K562 (cell line): ENCODE data around the gene CCN5. TPM values are rescaled to one million over a fixed set of nuclear protein-coding genes. Genes with fewer than 3 reads are reported as not detected.

Source experiments
- ATAC-seq: fragments of 200-7000 bp; cut with Tn5 transposase; 3 replicates; pipeline ENCODE4 v1.9.1; 2020; ENCODE audit warnings: moderate library complexity
- BruUV-seq: library from RNA; stranded (reverse); fragments of 400-500 nt; replicated peaks from 2 replicates; lab custom pipeline; 2021; lab: Mats Ljungman, UMichigan
- CTCF ChIA-PET: fragments of 300-600 bp; formaldehyde crosslinking; extraction: SDS; loops from one replicate; lab custom pipeline; 2021; ENCODE audit warnings: low intra/inter-chr PET ratio; lab: Yijun Ruan, JAX
- POLR2A ChIA-PET: fragments of 300-600, 350-650 bp; sonication (Branson Sonifier 250); formaldehyde crosslinking; extraction: SDS; loops from one replicate; lab custom pipeline; 2021; ENCODE audit warnings: antibody characterized with exemption, inconsistent platforms; lab: Yijun Ruan, JAX
- DNase-seq, 4 experiments: peaks; one replicate each; pipeline versions ENCODE4 v3.0.0 to v3.0.0-alpha.2; 2011 to 2018; ENCODE audit warnings: low spot score in 3 of 4, mixed read lengths in 3 of 4; ENCODE audit errors: extremely low read depth in 1 of 4
- FAIRE-seq: peaks from 2 replicates; lab custom pipeline; 2011; peaks lifted over from hg19 to GRCh38; lab: Jason Lieb, UNC
- H2AFZ ChIP-seq: 2 replicates; pipeline ENCODE4 v1.6.0; 2011; ENCODE audit warnings: low read depth, low read length, control low read depth, inconsistent platforms
- H3K27ac ChIP-seq: fragments of 200-600 bp; 3 replicates; pipeline ENCODE4 v1.8.0; 2011; ENCODE audit warnings: low read depth, mild to moderate bottlenecking, control low read depth, inconsistent platforms, low read length, moderate library complexity, mixed read lengths; ENCODE audit errors: extremely low read depth
- H3K27me3 ChIP-seq, 2 experiments: fragments of 300-600 bp in 1 of 2; 2 replicates in 1 of 2; 3 replicates in 1 of 2; pipeline versions ENCODE4 v1.6.0 to v1.8.0; 2011; ENCODE audit warnings: inconsistent platforms in 2 of 2, low read length in 2 of 2, mild to moderate bottlenecking in 1 of 2, mixed read lengths in 1 of 2, moderate library complexity in 1 of 2; ENCODE audit not compliant: control insufficient read depth in 2 of 2, insufficient read depth in 2 of 2
- H3K36me3 ChIP-seq: fragments of 300-600 bp; 3 replicates; pipeline ENCODE4 v1.8.0; 2011; ENCODE audit warnings: mild to moderate bottlenecking, low read length, inconsistent platforms; ENCODE audit not compliant: control insufficient read depth, insufficient read depth
- H3K4me1 ChIP-seq, 2 experiments: fragments of 200-600 bp in 1 of 2; replicated peaks in 1 of 2; 2 replicates in 1 of 2; 3 replicates in 1 of 2; pipeline versions ENCODE4 v1.5.1 to v1.8.0; 2011; ENCODE audit warnings: inconsistent platforms in 2 of 2, low read length in 2 of 2, mild to moderate bottlenecking in 1 of 2, mixed read lengths in 1 of 2, moderate library complexity in 1 of 2; ENCODE audit not compliant: control insufficient read depth in 2 of 2, insufficient read depth in 2 of 2
- H3K4me2 ChIP-seq: 2 replicates; pipeline ENCODE4 v1.6.1; 2011; ENCODE audit warnings: low read length, control low read depth, inconsistent platforms, mixed read lengths; ENCODE audit not compliant: insufficient read depth
- H3K4me3 ChIP-seq: fragments of 200-600 bp; sonication (generic), shearing (Covaris generic); 2 replicates; pipeline ENCODE4 v1.5.1; 2016; ENCODE audit warnings: control low read depth, inconsistent platforms
- H3K79me2 ChIP-seq: fragments of 200-600 bp; 3 replicates; pipeline ENCODE4 v1.8.0; 2011; ENCODE audit warnings: low read length, inconsistent platforms; ENCODE audit not compliant: control insufficient read depth, insufficient read depth
- H3K9ac ChIP-seq, 2 experiments: 2 replicates each; pipeline versions ENCODE4 v1.6.0 to v1.6.1; 2011; ENCODE audit warnings: low read depth in 2 of 2, low read length in 2 of 2, control low read depth in 1 of 2, inconsistent platforms in 1 of 2, mild to moderate bottlenecking in 1 of 2, mixed read lengths in 1 of 2; ENCODE audit not compliant: insufficient read depth in 1 of 2
- H3K9me1 ChIP-seq: one replicate; pipeline ENCODE4 v1.6.0; 2011; ENCODE audit warnings: inconsistent platforms, mild to moderate bottlenecking, low read length, moderate library complexity; ENCODE audit not compliant: control insufficient read depth, insufficient read depth
- H3K9me3 ChIP-seq: replicated peaks from 2 replicates; pipeline ENCODE4 v1.5.1; 2011; ENCODE audit warnings: low read depth, low read length, inconsistent platforms; ENCODE audit not compliant: control insufficient read depth, insufficient read depth
- H4K20me1 ChIP-seq: replicated peaks from 2 replicates; pipeline ENCODE4 v1.6.1; 2011; ENCODE audit warnings: low read length, inconsistent platforms, mixed read lengths; ENCODE audit not compliant: control insufficient read depth, insufficient read depth
- BCLAF1 ChIP-seq, 2 experiments: fragments of 450-650 bp in 1 of 2; IDR thresholded peaks; 2 replicates each; pipeline ENCODE4 v1.6.1; 2011 to 2017; ENCODE audit warnings: low read depth in 2 of 2, antibody characterized with exemption in 1 of 2, borderline replicate concordance in 1 of 2, low read length in 1 of 2, mild to moderate bottlenecking in 1 of 2, mixed read lengths in 1 of 2; ENCODE audit not compliant: control insufficient read depth in 1 of 2
- CREM ChIP-seq: IDR thresholded peaks from 2 replicates; pipeline ENCODE4 v1.6.1; 2014; ENCODE audit warnings: antibody characterized with exemption, low read depth
- EP300 ChIP-seq: IDR thresholded peaks from 2 replicates; pipeline ENCODE4 v1.6.1; 2012; ENCODE audit warnings: low read length, improper control_type of control experiment
- GABPA ChIP-seq: fragments of 200-800 bp; sonication (Bioruptor generic); conservative IDR thresholded peaks from 2 replicates; pipeline ENCODE4 v1.6.1; 2016; ENCODE audit warnings: low read depth, missing genetic modification characterization, missing compliant biosample characterization
- HDAC8 ChIP-seq: fragments of 450-650 bp; IDR thresholded peaks from 2 replicates; pipeline ENCODE4 v1.6.1; 2016; ENCODE audit warnings: mild to moderate bottlenecking, missing genetic modification characterization, moderate library complexity, missing compliant biosample characterization
- HMGN3 ChIP-seq: IDR thresholded peaks from 2 replicates; pipeline ENCODE4 v1.6.1; 2011; ENCODE audit warnings: borderline replicate concordance, low read depth, mild to moderate bottlenecking, mixed read lengths, low read length; ENCODE audit not compliant: insufficient read length; ENCODE audit errors: extremely low read depth
- MYC ChIP-seq, 2 experiments: fragments of 250-450 bp in 1 of 2; sonication (Bioruptor Pico) in 1 of 2; IDR thresholded peaks; 2 replicates each; pipeline versions ENCODE4 v1.5.1 to v1.6.1; 2012 to 2021; ENCODE audit warnings: low read depth in 2 of 2, borderline replicate concordance in 1 of 2, improper control_type of control experiment in 1 of 2, low read length in 1 of 2, mild to moderate bottlenecking in 1 of 2, moderate library complexity in 1 of 2
- PCBP1 ChIP-seq: fragments of 200-400 bp; formaldehyde crosslinking; IDR thresholded peaks from 2 replicates; pipeline ENCODE4 v1.6.1; 2018; ENCODE audit warnings: mild to moderate bottlenecking, low read depth, low read length; ENCODE audit not compliant: poor library complexity, severe bottlenecking
- RBBP5 ChIP-seq: fragments of 200-600 bp; sonication (generic); IDR thresholded peaks from 2 replicates; pipeline ENCODE4 v1.6.1; 2012; ENCODE audit warnings: borderline replicate concordance, mild to moderate bottlenecking, low read length, control low read depth, inconsistent platforms; ENCODE audit not compliant: insufficient read depth, poor library complexity, severe bottlenecking
- RFX5 ChIP-seq: IDR thresholded peaks from 2 replicates; pipeline ENCODE4 v1.6.1; 2011; ENCODE audit warnings: low read depth, mild to moderate bottlenecking, improper control_type of control experiment, low read length
- RNF2 ChIP-seq: sonication (generic); IDR thresholded peaks from 2 replicates; pipeline ENCODE4 v1.6.1; 2016
- TFE3 ChIP-seq: fragments of 450-650 bp; formaldehyde crosslinking; IDR thresholded peaks from 2 replicates; pipeline ENCODE4 v1.4.0; 2020; ENCODE audit warnings: mild to moderate bottlenecking, mixed read lengths
- VEZF1 ChIP-seq: fragments of 200-800 bp; sonication (Bioruptor generic); IDR thresholded peaks from 2 replicates; pipeline ENCODE4 v1.6.1; 2017; ENCODE audit warnings: missing genetic modification characterization, missing compliant biosample characterization
- WGBS: fragments of 100-300 bp; shearing (Covaris generic); methylation state at CpG from one replicate; pipeline ENCODE4 v1.1.6; 2016; ENCODE audit warnings: low coverage, mixed read lengths; ENCODE audit not compliant: insufficient coverage; ENCODE audit errors: missing lambda C conversion rate; 5-methylcytosine and 5-hydroxymethylcytosine counted together
- in situ Hi-C: fragments of 300-500 bp; cut with MboI; formaldehyde crosslinking; loops from 4 replicates; pipeline ENCODE4 v1.15.0; 2018; ENCODE audit warnings: inconsistent platforms, mixed read lengths
- intact Hi-C: fragments of 100-400 bp; cut with micrococcal nuclease; formaldehyde crosslinking; loops from 2 replicates; pipeline ENCODE4 v1.14.2; 2022
- polyA plus RNA-seq, 8 experiments: library from polyadenylated mRNA; depleted of rRNA in 4 of 8; stranded (reverse) in 5 of 8; unstranded in 3 of 8; fragments of >200 nt; fragmentation: Nextera tagmentation in 2 of 8; fragmentation: Illumina TruSeq in 1 of 8; extraction: Ambion mirVana in 2 of 8; extraction: Trizol in 1 of 8; gene quantifications; 2 replicates each; pipeline versions ENCODE4 v1.2.1 to v1.2.3, GENCODE V29; 2011 to 2014; ENCODE audit warnings: inconsistent platforms in 1 of 8, missing spikeins in 1 of 8
- total RNA-seq, 7 experiments: library from RNA; depleted of rRNA in 6 of 7; stranded (reverse); fragments of >200 nt in 6 of 7; fragmentation: Illumina TruSeq in 2 of 7; extraction: Trizol in 2 of 7; gene quantifications; 2 replicates each; pipeline versions ENCODE4 v1.2.1 to v1.2.3, GENCODE V29; 2011 to 2021; ENCODE audit warnings: low replicate concordance in 1 of 7

The CCN5 gene
- total and polyA plus RNA-seq, 9 of the 15 experiments (the other 6 are each of a cell fraction or from before 2014, with no cell fraction given), result not detected

DNA sequence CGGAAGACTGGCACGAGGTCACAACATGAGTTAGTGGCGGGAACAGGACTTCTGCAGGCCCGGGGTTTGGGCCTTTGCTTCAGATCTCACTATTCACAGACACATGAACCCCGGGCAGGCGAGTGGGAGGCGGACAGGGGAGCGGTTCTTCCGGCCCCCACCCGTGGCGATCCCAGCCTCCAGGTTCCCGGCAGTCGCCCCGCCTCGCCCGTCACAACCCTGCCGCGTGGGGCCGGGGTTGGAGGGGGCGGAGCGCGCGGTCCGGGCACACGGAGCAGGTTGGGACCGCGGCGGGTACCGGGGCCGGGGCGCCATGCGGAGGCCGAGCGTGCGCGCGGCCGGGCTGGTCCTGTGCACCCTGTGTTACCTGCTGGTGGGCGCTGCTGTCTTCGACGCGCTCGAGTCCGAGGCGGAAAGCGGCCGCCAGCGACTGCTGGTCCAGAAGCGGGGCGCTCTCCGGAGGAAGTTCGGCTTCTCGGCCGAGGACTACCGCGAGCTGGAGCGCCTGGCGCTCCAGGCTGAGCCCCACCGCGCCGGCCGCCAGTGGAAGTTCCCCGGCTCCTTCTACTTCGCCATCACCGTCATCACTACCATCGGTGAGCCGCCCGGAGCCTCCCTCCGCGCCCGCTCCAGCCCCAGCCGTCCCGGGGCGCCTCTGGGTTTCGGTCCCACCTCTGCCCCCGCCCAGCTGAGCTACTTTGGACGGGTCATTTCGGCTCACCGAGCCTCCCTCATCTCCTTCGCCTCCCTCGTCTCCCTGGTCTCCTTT lies 30.6 kb downstream of the CCN5 start, which contains the start of gene KCNK15:
Gene KCNK15, plus strand, starts transcription at position 268 of the 769 bp plus-strand sequence. Its CDS starts 46 bp downstream, at position 314.
- Histone ChIP-seq H3K27ac (no peak within 1 kb of the TSS), H3K9me1 (no peaks in the 10 kb centered on the region), H4K20me1 (no peaks in the 10 kb centered on the region), H3K9me3 (no peaks in the 10 kb centered on the region), H3K36me3 (no peaks in the 10 kb centered on the region), H3K4me2 (peak within 1 kb of the TSS; percentile 77), H3K9ac (peak within 1 kb of the TSS; percentile 16 to 76; a peak in 3 of 4 replicates), H3K4me1 (peaks cover 3 to 21% of the 10 kb centered on the region in 2 experiments; a peak in 3 of 5 replicates), H2AFZ (peak within 1 kb of the TSS; percentile 80), H3K27me3 (peaks cover 5 to 33% of the 10 kb centered on the region in 2 experiments; a peak in 4 of 5 replicates), H3K4me3 (peak within 1 kb of the TSS; percentile 41), H3K79me2 (no peaks in the 10 kb centered on the region)
- CTCF ChIA-PET, result no interaction called here
- no TSS peak for BruUV-seq
- DNase-seq (peak; percentile 16 to 74 (median 56)), ATAC-seq (peak; percentile 50), FAIRE-seq (no peak)
- intact Hi-C loops (no loop called here), in situ Hi-C loops (loop anchor here (10.0 kb wide), 1 partner anchor 119 kb away; no protein-coding TSS in a partner anchor)
- WGBS, result 4% methylated on average over 44 of the region's 81 CpGs
- POLR2A ChIA-PET, result interaction anchor here (0.6 kb wide), 1 partner anchor 30 kb away, joined by 3 read pairs; no protein-coding TSS in a partner anchor
- TF ChIP-seq VEZF1, result 0 out of 2 replicates have a peak, but pooled peaks have one; percentile 24
- peak; percentile 16; the same call in 1 of the 2 replicates for TF ChIP-seq CREM
- TF ChIP-seq HDAC8 (tag), result 0 out of 2 replicates have a peak, but pooled peaks have one; percentile 45
- peak; percentile 32 for TF ChIP-seq RBBP5
- TF ChIP-seq EP300, result no peak
- peak; percentile 26; the same call in 1 of the 2 replicates for TF ChIP-seq MYC (IDR thresholded peaks at IDR 0.05; ENCODE audit: low read depth, low read length)
- no peak for TF ChIP-seq MYC (CRISPR knock-in tag; IDR thresholded peaks at IDR 0.05; ENCODE audit: borderline replicate concordance, low read depth)
- TF ChIP-seq BCLAF1 (IDR thresholded peaks at IDR 0.05; ENCODE audit: borderline replicate concordance in 1 of 2, control insufficient read depth in 1 of 2, low read depth in 2 of 2, low read length in 1 of 2), result no peak
- no peak for TF ChIP-seq RFX5
- TF ChIP-seq HMGN3, result peak; percentile 42
- TF ChIP-seq RNF2, result no peak
- TF ChIP-seq PCBP1, result peak; percentile 73
- TF ChIP-seq TFE3 (CRISPR knock-in tag), result no peak
- peak; percentile 50; the same call in 1 of the 2 replicates for TF ChIP-seq GABPA (tag)
